Stimulated activated CD8-positive, alpha-beta memory T cell treated with anti-CD3 and anti-CD28 coated beads, Interleukin-7, amount 100 ng/mL, for 24 hours (primary cell): ENCODE measurements around the gene NUP210L.
"Not testable (repeated sequence)": the region's sequence is repeated elsewhere in the genome, so short reads cannot be mapped to it uniquely, and the experiment has no call there.

Experiments
- DNase-seq: peaks from one replicate; pipeline ENCODE4 v3.0.0-alpha.2; 2020; ENCODE audit warnings: low read depth

NUP210L gene

GRCh38 chr1:153991806-153992205 lies 163.1 kb downstream of the NUP210L start:
- no peak for DNase-seq

GRCh38 chr1:153991151-153991630 lies 163.7 kb downstream of the NUP210L start:
- DNase-seq: no peak

- peak; percentile 59 for DNase-seq
Observed at GRCh38 chr1:153990468-153991150, 164.3 kb downstream of the NUP210L start, which contains the start of gene RPS27. Gene RPS27, plus strand, starts transcription at chr1:153990762. Its CDS starts 35 bp downstream, at chr1:153990797.

- DNase-seq: no peak
Observed at GRCh38 chr1:153987621-153988020, 167.3 kb downstream of the NUP210L start.

GRCh38 chr1:153985941-153986761 lies 168.7 kb downstream of the NUP210L start, which contains the start of gene RAB13:
Gene RAB13, minus strand, starts transcription at chr1:153986339. Its CDS starts 103 bp downstream, at chr1:153986236.
- DNase-seq: no peak

- DNase-seq: no peak
Observed at GRCh38 chr1:153985341-153985912, 169.4 kb downstream of the NUP210L start.

GRCh38 chr1:153984123-153984894 lies 170.6 kb downstream of the NUP210L start:
- DNase-seq: no peak

- not testable (repeated sequence) for DNase-seq
Observed at GRCh38 chr1:153981735-153982134, 173.1 kb downstream of the NUP210L start.

GRCh38 chr1:153979091-153979490 lies 175.8 kb downstream of the NUP210L start:
- not testable (repeated sequence) for DNase-seq

GRCh38 chr1:153978274-153978909 lies 176.5 kb downstream of the NUP210L start:
- no peak for DNase-seq

- DNase-seq: peak; percentile 69
Observed at GRCh38 chr1:153977250-153978240, 177.3 kb downstream of the NUP210L start, which contains the start of gene JTB. Gene JTB, minus strand, starts transcription at chr1:153977674. Its CDS starts 422 bp downstream, at chr1:153977252.

GRCh38 chr1:153976819-153977249 lies 178.0 kb downstream of the NUP210L start:
- DNase-seq: no peak

GRCh38 chr1:153973525-153973924 lies 181.3 kb downstream of the NUP210L start:
- no peak for DNase-seq

- no peak for DNase-seq
Observed at GRCh38 chr1:153973071-153973470, 181.8 kb downstream of the NUP210L start.

- DNase-seq: no peak
Observed at GRCh38 chr1:153970346-153970745, 184.5 kb downstream of the NUP210L start.

GRCh38 chr1:153968972-153969371 lies 185.9 kb downstream of the NUP210L start:
- no peak for DNase-seq

GRCh38 chr1:153968408-153968807 lies 186.5 kb downstream of the NUP210L start:
- DNase-seq: no peak

GRCh38 chr1:153968000-153968363 lies 186.9 kb downstream of the NUP210L start:
- DNase-seq: no peak

GRCh38 chr1:153967107-153967999 lies 187.5 kb downstream of the NUP210L start, which contains the start of gene CREB3L4:
Gene CREB3L4, plus strand, starts transcription at chr1:153967902. Its CDS starts 624 bp downstream, at chr1:153968526.
- peak; percentile 61 for DNase-seq
